Iris pigment epithelial cell (primary cell): ENCODE data around the gene SOWAHD.
"Not testable (repeated sequence)": the region's sequence is repeated elsewhere in the genome, so short reads cannot be mapped to it uniquely, and the experiment has no call there.

ENCODE experiments used
- DNase-seq: peaks from one replicate; pipeline ENCODE4 v3.0.0-alpha.2; 2011; ENCODE audit warnings: low read depth

SOWAHD gene, protein sequence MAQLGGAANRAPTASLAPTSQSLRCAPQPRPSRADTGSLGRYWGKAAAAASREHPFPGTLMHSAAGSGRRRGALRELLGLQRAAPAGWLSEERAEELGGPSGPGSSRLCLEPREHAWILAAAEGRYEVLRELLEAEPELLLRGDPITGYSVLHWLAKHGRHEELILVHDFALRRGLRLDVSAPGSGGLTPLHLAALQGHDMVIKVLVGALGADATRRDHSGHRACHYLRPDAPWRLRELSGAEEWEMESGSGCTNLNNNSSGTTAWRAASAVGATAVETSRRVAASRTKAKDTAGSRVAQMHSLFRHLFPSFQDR

DNA sequence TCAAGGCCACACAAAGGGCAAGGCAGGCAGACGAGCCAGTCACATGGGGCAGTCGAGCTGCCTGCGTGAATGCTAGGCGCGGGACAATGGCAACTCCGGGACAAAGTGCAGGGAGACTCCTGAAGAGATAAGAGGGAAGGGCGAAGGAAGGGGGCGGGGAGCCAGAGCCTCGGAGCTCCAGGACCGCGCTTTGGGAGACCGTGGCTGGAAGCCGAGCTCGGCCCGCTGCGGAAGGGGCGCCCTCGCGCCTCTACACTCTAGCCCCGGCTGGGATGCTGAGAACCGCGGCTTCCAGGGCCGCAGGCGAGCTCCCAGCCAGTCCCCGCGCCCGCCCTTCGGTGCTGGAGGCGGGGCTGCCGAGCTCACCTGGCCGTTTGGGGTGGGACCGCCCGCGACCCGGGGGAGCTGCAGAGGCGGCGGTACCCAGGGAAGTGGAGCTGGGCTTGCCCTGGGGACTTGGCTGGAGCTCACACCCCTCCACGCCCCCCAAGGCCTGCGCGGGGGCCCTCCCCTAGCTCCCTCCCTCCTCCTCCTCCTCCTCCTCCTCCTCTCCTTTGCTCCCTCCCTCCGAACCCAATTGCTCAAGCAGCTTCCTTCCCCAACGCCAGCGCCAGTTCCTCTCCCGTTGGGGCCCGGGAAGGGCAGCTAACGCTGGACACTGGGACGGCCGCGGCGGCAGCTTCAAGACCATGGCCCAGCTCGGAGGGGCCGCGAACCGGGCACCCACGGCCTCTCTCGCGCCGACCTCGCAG, at the start of gene SOWAHD:
Gene SOWAHD, plus strand, starts transcription at position 610 of the 752 bp plus-strand sequence. Its CDS starts 80 bp downstream, at position 690.
- no peak for DNase-seq

DNA sequence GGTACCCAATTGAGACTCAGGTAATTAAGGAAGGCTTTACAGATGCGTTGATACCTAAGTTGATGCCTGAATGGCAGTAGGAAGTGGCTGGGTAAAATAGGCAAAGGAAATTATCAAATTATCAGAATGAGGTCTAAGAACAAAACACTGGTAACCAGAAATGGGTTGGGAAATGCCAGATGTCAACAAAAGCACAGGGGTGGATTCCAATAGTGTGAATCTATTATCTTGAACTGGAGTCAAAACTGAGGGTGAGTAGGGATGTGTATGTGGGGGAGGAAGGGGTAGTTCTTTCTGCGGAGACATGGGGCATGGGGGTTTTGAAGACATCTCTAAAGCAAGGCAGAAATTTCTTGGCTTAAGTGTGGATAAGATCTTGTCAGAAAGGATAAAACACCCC, 49.5 kb upstream of the SOWAHD start:
- DNase-seq = peak; percentile 62

DNA sequence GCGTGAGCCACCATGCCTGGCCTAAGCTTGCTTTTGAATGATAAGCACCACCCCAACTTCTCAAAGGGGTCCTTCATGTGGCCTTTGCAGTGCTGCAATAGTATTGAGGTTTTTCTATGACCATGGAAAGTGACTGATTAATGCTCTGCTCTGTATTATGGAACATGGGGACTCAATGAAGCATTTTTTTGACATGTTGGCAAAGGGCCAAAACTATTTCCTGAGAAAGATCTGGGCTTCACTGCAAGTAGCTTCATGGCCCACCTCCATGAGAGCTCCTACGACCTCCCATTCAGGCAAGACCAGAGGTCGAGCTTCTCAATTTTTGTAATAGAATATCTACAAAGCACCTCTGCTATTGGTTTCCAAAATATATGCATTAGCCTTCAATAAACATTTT, 48.8 kb upstream of the SOWAHD start:
- DNase-seq = no peak

DNA sequence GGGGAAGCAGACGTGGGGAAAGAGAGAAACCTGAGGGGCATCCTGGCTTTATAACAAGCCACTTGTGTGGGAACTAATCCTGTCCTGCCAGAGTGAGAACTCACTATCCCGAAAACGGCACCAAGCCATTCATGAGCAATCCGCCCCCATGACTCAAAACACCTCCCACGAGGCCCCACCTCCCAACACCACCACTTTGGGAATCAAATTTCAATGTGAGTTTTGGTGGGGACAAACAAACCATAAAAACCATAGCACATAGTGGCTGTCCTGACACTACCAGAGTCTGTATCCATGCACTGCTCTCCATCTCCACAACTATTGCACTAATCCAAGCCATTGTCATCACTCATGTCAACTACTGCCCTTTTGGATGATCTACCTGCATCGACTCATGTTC, 36.9 kb upstream of the SOWAHD start:
- DNase-seq = no peak

DNA sequence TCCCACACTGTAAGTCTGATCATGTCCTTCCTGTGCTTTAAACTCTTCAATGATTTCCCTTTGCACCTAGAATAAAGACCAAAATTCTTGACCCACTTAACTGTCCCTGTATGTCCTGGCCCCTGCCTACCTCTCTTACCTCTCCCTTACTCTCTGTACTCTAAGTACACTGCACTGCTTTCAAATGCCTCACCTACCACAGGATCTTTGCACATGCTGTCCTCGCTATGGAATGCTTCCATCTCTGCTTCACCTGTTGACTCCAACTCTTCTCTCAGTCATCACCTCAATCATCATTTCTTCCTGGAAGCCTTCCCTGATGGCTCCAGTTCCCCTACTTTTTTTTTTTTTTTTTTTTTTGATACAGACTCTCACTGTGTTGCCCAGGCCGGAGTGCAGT, 36.5 kb upstream of the SOWAHD start:
- DNase-seq = no peak

DNA sequence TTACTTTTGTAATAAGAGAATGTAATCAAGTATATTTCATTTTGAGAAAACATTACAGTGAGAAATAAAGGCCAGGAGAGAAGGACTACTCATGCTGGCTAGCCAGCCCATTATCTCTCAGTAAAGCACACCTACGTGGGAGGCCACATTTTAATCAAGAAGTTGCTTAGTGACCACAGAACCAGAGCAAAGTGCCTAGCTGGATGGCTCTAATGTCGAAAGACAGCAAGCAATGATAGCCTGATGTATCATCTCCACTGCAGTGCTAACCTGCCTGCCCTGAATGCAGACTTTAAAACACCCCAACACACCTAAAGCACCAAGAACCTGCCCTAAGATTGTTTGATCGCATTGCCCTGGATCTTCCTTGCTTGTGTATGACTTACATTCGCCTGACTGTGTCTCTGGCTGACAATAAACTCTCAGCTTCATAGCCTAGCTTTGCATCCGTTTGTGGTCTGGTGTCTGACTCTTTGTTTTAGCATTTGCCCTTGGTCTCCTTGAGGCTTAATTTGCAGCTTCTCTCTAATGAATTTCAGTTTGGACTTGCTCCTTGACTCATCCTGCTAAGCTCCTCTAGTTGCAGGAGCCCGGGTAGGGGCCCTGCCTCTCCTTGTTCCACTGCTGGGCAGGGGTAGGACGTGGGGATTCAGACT, 31.4 kb upstream of the SOWAHD start:
- peak; percentile 20 for DNase-seq

DNA sequence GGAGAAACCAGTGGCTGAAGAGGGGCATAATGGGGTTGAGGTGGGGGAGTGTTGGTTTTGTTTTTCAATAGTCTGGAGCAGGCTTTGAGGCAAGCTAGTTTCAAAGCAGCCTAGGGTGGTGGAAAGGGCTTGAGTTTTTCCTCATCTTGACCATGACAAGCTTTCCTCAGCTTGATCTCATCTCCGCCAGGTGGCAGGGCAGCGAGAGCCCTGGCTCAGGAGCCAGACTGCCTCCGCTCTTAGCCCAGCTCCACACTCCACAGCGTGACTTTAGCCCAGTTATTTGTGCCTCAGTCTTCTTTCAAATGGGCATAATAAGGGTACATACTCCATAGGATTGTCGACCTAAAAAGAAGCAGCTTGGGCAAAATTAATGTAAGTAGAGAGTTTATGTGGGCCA, 29.9 kb upstream of the SOWAHD start:
- DNase-seq = no peak

DNA sequence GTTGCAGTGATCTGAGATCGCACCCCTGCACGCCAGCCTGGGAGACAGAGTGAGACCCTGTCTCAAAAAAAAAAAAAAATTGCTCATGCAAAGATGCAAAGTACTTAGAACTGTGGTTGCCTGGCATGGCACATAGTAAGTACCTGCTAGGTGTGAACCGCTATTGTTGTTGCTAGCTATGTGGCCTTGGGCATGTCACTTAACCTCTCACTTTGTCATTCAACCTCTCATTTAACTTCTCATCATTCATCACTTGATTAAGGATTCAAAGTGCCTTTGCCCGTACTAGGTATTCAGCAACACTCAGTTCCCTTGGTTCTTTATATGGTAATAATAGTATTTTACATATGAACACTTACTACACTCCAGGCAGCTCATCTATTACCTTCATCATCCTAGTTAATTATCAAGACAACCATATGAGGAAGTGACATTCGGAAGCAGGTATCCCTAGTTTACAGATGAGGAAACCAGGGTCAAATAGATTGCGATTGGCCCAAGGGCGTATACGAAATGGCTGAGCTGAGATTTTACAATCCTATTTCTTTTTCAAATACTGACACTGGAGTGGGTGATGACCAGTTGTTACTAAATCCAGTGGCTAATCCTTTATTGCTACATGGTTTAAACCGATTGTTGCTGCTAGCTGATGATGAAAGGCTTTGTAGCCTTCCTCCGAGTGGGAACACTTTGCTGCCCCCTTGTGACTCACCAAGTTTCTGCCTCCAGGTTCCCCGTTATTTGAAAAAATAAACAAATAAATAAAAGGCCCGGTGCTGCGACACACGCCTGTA, 28.8 kb upstream of the SOWAHD start:
- peak; percentile 78 for DNase-seq

DNA sequence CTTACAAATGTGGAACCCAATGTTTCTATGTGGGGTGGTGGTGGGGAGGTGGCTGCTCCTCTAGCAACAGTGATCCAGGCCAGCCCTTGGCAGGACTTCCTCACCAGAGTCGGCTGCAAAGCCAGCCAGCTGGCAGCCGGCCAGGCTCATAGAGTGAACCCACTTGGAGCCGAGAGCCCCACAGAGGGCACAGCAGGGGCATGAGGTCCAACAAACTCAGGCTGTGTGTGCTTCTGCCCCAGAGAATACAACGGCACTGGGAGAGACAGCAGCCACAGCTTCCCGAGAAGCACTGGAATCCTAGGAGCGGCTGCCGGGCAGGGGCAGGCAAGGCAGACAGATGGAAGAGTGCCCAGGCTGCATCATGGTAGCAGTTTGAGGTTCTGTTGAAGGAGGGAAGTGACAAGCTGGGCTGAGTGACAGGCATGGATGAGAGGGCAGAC, 23.5 kb upstream of the SOWAHD start:
- DNase-seq = no peak

DNA sequence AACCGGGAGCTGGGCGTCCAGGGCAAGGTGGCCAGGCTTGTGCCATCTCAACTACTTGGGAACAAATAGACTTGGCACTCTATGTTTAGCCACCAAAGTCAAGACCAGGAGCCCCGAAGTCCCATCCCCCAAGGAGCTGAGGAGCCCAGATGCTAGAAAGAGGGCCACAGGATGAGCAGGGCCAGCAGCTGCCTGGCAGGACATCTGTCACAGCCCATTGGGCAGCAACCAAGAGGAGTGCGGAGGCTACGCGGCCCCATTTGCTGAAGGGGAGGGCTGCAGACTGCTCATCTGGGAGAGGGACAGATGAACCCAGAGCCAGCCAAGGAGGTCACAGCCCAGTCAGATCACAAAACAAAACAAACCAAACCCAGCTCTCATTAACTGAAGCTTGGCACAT, 22.9 kb upstream of the SOWAHD start:
- no peak for DNase-seq

DNA sequence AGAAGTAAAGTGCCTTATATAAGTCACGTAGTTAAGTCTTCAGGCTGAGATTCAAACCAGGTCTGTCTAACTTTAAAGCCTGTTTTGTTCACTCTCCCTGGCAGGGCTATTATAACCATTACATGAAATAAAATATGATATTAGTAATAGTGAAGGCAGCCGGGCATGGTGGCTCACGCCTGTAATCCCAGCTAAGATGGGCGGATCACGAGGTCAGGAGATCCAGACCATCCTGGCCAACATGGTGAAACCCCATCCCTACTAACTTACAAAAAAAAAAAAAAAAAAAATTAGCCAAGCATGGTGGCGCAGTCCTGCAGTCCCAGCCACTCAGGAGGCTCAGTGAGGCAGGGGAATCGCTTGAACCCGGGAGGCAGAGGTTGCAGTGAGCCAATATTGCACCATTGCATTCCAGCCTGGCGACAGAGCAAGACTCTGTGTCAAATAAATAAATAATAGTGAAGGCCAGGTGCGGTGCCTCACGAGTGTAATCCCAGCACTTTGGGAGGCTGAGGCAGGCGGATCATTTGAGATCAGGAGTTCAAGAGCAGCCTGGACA, 22.1 kb upstream of the SOWAHD start:
- no peak for DNase-seq

DNA sequence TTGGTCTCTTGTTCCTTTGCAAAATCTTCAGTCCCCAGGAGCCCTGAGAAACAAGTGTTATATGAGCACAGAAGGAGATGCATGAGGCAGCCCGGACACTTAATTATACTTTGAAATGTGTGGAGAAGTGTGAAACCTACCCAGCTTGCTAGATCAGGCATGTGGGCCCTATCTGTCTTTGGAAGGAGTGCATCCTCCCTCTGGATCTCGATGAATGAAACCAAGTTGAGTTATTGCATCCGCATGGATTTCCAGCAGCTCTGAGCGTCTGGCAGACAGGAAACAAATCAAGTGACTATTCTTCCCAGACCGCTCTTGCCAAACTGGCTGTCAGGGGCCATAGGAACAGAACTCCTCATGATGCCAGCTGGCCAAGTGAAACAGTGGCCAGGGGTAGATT, 19.6 kb upstream of the SOWAHD start:
- no peak for DNase-seq

DNA sequence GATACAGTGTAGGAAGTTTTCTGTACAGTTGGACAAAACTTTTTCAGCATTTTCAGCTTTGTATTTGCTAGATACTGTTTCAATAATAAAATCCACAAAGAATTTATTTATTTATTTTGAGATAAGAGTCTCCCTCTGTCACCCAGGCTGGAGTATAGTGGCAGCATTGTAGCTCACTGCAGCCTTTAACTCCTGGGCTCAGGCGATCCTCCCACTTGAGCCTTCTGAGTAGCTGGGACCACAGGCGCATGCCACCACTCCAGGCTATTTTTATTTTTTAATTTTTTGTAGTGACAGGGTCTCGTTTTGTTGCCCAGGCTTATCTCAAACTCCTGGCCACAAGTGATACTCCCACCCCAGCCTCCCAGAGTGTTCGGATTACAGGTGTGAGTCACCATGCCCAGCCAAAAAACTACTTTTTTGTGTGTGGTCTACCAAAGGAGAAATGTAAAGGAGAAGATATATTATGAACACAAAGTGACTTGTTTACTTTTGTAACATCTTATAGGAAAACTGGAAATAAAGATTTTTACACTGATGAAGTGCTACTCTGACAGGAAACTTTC, 13.0 kb upstream of the SOWAHD start:
- no peak for DNase-seq

DNA sequence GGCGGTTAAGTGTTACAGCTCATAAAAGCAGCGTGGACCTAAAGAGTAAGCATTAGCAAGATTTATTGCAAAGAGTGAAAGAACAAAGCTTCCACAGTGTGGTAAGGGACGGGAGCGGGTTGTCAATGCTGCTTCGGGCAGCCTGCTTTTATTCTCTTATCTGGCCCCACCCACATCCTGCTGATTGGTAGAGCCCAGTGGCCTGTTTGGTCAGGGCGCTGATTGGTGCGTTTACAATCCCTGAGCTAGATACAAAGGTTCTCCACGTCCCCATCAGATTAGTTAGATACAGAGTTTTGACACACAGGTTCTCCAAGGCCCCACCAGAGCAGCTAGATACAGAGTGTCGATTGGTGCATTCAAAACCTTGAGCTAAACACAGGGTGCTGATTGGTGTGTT, 8.3 kb upstream of the SOWAHD start:
- DNase-seq = not testable (repeated sequence)

DNA sequence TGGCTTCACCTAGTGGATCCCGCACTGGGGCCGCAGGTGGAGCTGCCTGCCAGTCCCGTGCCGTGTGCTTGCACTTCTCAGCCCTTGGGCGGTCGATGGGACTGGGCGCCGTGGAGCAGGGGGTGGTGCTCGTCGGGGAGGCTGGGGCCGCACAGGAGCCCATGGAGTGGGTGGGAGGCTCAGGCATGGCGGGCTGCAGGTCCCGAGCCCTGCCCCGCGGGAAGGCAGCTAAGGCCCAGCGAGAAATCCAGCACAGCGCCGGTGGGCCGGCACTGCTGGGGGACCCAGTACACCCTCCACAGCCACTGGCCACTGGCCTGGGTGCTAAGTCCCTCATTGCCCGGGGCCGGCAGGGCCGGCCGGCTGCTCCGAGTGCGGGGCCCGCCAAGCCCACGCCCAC, 7.6 kb upstream of the SOWAHD start:
- not testable (repeated sequence) for DNase-seq

DNA sequence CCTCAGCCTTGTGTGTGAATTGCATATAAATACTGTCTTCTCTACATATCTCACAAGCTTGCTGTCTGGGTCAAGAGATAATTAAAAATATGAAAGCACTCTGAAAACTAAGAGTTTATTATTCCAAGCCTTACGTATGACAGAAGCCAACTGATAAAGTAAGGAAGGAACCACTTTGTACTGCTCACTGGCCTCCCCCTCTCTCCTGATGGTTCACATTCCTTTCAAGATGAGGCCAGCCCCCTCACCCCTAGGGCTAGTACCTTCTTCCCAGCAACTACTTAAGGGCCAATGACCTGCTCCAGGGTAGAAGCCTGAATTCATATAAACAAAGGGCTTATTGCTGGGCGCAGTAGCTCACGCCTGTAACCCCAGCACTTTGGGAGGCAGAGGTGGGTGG, 5.4 kb upstream of the SOWAHD start:
- no peak for DNase-seq

DNA sequence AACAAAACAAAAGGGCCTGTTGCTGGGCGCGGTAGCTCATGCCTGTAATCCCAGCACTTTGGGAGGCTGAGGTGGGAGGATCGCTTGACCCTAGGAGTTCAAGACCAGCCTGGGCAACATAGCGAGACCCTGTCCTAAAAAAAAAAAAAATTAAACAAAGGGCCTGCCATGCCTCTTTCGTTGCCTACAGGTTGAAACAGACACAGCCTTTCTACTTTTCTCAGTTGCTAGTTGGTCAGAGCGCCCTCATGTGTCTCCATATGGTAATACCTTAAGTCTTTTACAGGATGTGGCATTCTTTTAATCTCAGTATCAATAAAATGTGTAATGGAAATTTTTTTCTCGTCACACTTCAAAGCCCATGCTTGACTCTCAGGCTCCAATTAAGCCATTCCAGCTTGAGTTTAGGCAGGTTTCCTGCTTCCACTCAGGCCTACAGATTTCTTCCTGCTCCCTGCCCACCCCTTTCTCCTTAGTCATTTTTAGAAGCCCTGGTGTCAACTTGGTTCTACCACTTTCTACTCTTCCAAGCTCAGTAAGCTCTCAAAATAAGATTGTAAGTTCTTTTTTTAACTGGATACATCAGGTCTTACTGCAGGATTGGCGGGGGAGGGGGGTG, 4.6 kb upstream of the SOWAHD start:
- DNase-seq = peak; percentile 36

DNA sequence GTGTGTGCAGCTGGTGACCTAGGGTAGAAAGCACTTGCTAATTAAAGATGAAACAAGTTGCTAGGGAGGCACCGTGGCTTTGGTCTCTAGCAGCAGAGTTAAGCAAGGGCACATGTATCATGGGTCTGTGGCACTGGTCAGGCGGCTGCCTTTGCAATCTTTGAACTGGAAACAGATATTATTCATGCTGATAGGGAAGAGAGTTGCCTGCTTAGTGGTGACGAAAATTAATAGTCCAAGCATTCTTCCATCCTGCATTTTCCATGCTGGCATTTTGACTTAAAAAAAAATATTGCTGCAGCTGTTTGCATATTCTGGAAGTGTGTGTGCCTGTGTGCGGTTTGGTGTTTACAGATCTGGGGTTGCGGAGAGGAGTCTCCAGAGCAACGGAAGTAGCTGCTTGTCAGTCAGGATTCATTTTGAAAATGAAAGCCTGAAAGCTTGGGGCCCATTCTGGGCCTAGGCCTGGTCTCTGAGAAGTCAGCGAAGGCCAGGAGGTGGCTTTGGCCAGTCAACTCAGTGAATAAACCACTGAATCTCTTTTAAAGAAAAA, 2.3 kb upstream of the SOWAHD start:
- no peak for DNase-seq

DNA sequence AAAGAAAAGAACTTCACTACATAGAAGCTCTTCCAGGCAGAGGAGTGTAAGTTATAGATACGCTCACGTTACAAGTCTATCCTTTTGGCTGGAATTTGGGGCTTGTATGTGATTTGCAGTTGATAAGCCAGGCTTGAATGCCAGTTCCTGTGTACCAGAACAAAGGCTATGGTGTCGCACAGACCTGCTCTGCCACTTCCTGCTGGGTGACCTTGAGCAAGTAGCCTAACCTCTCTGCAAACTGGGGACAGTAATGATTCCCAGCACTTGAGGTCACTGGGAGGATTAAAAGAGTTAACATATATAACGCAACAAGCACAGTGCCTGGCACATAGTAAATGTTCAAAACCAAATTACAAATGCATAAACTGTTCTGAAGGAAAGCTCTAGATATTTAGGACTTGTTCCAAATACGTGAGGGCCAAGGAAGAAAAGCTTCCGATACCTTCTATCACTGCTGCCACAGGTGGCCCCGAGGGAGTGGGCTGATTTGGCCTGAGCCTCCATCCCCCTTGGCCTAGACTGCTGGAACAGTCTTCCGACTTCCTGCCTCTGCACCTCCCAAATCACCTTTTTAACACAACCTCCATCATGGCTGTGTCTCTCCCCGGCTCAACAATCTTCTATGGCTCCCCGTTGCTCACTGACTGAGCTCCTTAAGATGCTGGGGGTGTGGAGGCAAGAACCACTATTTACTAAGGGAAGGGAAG, 1.3 kb upstream of the SOWAHD start:
- DNase-seq = no peak

DNA sequence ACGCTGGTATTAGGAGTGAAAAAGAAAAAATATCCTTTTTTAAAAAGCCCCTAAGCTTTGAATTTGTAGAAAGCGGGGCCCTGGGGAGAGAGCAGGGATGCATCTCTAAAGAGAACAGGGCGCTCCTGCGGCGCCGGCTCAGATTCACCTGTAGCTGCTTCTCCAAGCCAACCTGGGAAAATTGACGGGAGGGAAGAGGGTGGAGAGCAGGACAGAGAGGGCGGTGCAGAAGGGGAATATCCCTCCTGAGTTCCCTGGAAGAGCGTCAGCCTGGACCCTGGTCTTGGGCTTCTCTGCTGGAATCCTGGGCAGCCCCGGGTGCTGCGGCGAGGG, 776 bp upstream of the SOWAHD start:
- DNase-seq = no peak
